ENCODE data around the gene GIMD1.
"Not testable (repeated sequence)": the region's sequence is repeated elsewhere in the genome, so short reads cannot be mapped to it uniquely, and the experiment has no call there.

GIMD1 gene

GRCh38 chr4:106368678-106369077 is at the start of gene GIMD1:
GIMD1 (minus strand) TSS chr4:106368778; CDS start chr4:106367435, 1,343 bp downstream.
- DNase-seq (ENCODE audit: low read depth), result no peak

GRCh38 chr4:106414366-106414765 is 45.8 kb upstream of the GIMD1 start:
- DNase-seq (ENCODE audit: low read depth), result no peak

GRCh38 chr4:106409901-106410889 is 41.6 kb upstream of the GIMD1 start:
- no peak for DNase-seq (ENCODE audit: low read depth)

- not testable (repeated sequence) for DNase-seq (ENCODE audit: low read depth)
Observed at GRCh38 chr4:106408004-106408403, 39.4 kb upstream of the GIMD1 start.

GRCh38 chr4:106401157-106401556 is 32.6 kb upstream of the GIMD1 start:
- DNase-seq (ENCODE audit: low read depth), result no peak

GRCh38 chr4:106398898-106399297 is 30.3 kb upstream of the GIMD1 start:
- not testable (repeated sequence) for DNase-seq (ENCODE audit: low read depth)

GRCh38 chr4:106395582-106395981 is 27.0 kb upstream of the GIMD1 start:
- DNase-seq (ENCODE audit: low read depth), result no peak

GRCh38 chr4:106385853-106386393 is 17.3 kb upstream of the GIMD1 start:
- DNase-seq (ENCODE audit: low read depth), result no peak

- no peak for DNase-seq (ENCODE audit: low read depth)
Observed at GRCh38 chr4:106384878-106385277, 16.3 kb upstream of the GIMD1 start.

GRCh38 chr4:106380179-106380578 is 11.6 kb upstream of the GIMD1 start:
- DNase-seq (ENCODE audit: low read depth), result no peak

GRCh38 chr4:106373026-106373425 is 4.4 kb upstream of the GIMD1 start:
- no peak for DNase-seq (ENCODE audit: low read depth)

- no peak for DNase-seq (ENCODE audit: low read depth)
Observed at GRCh38 chr4:106371161-106371560, 2.6 kb upstream of the GIMD1 start.

- DNase-seq (ENCODE audit: low read depth), result no peak
Observed at GRCh38 chr4:106370214-106370613, 1.6 kb upstream of the GIMD1 start.

GRCh38 chr4:106369456-106370060 is 980 bp upstream of the GIMD1 start:
- peak; percentile 32 for DNase-seq (ENCODE audit: low read depth)

- no peak for DNase-seq (ENCODE audit: low read depth)
Observed at GRCh38 chr4:106367072-106367471, 1.5 kb downstream of the GIMD1 start.

- DNase-seq (ENCODE audit: low read depth), result no peak
Observed at GRCh38 chr4:106366026-106366425, 2.6 kb downstream of the GIMD1 start.

- DNase-seq (ENCODE audit: low read depth), result no peak
Observed at GRCh38 chr4:106365613-106366012, 3.0 kb downstream of the GIMD1 start.

- DNase-seq (ENCODE audit: low read depth), result no peak
Observed at GRCh38 chr4:106364282-106364681, 4.3 kb downstream of the GIMD1 start.

GRCh38 chr4:106362086-106362825 is 6.3 kb downstream of the GIMD1 start:
- DNase-seq (ENCODE audit: low read depth), result no peak

- DNase-seq (ENCODE audit: low read depth), result no peak
Observed at GRCh38 chr4:106358899-106359298, 9.7 kb downstream of the GIMD1 start.

GRCh38 chr4:106355193-106355592 is 13.4 kb downstream of the GIMD1 start:
- DNase-seq (ENCODE audit: low read depth), result no peak

GRCh38 chr4:106353786-106354185 is 14.8 kb downstream of the GIMD1 start:
- no peak for DNase-seq (ENCODE audit: low read depth)
